GM21515 (cell line): ENCODE measurements around the gene TH.

Experiments used
- ATAC-seq: cut with Tn5 transposase; IDR thresholded peaks from one replicate; pipeline ENCODE4 v1.9.1; 2021; ENCODE audit not compliant: unreplicated experiment

The TH gene

GRCh38 chr11:2209370-2209801 lies 37.8 kb upstream of the TH start:
- no peak for ATAC-seq

- no peak for ATAC-seq
Measured at GRCh38 chr11:2208691-2209369, 37.2 kb upstream of the TH start.

- ATAC-seq = no peak
Measured at GRCh38 chr11:2207773-2208621, 36.4 kb upstream of the TH start.

- no peak for ATAC-seq
Measured at GRCh38 chr11:2207212-2207611, 35.6 kb upstream of the TH start.

- ATAC-seq = no peak
Measured at GRCh38 chr11:2205981-2206690, 34.5 kb upstream of the TH start.

GRCh38 chr11:2205214-2205720 lies 33.7 kb upstream of the TH start:
- no peak for ATAC-seq

- ATAC-seq = no peak
Measured at GRCh38 chr11:2204361-2205213, 33.0 kb upstream of the TH start.

GRCh38 chr11:2203440-2204259 lies 32.0 kb upstream of the TH start:
- ATAC-seq = no peak

- ATAC-seq = no peak
Measured at GRCh38 chr11:2202900-2203439, 31.4 kb upstream of the TH start.

GRCh38 chr11:2202071-2202899 lies 30.7 kb upstream of the TH start:
- no peak for ATAC-seq

- no peak for ATAC-seq
Measured at GRCh38 chr11:2201542-2201941, 29.9 kb upstream of the TH start.

- ATAC-seq = no peak
Measured at GRCh38 chr11:2200957-2201519, 29.4 kb upstream of the TH start.

- no peak for ATAC-seq
Measured at GRCh38 chr11:2200536-2200935, 28.9 kb upstream of the TH start.

- no peak for ATAC-seq
Measured at GRCh38 chr11:2199466-2200341, 28.1 kb upstream of the TH start.

GRCh38 chr11:2198621-2199365 lies 27.2 kb upstream of the TH start:
- ATAC-seq = no peak

- no peak for ATAC-seq
Measured at GRCh38 chr11:2197771-2198520, 26.3 kb upstream of the TH start.
